Sciatic nerve (tissue), 2 donors: Measurements from ENCODE around the gene RLN1. TPM values are rescaled to one million over a fixed set of nuclear protein-coding genes. Genes with fewer than 3 reads are reported as not detected.
"Not testable (repeated sequence)": the region's sequence is repeated elsewhere in the genome, so short reads cannot be mapped to it uniquely, and the experiment has no call there.

Experiments
- ATAC-seq: fragments of 200-7000 bp; cut with Tn5 transposase; one replicate; pipeline ENCODE4 v1.9.1; 2020; ENCODE audit warnings: mild to moderate bottlenecking, moderate library complexity
- DNase-seq: peaks from one replicate; pipeline ENCODE4 v3.0.0-alpha.2; 2020; ENCODE audit warnings: low spot score
- intact Hi-C: fragments of 100-400 bp; cut with DNase I; formaldehyde crosslinking; loops from one replicate; pipeline ENCODE4 v1.14.2; 2022
- total RNA-seq: library from RNA; stranded (reverse); fragmentation: NEBNext Ultra II Directional; extraction: Animal tissue kit (Norgen Biotek cat#: 25700); gene quantifications from one replicate; pipeline ENCODE4 v1.2.1, GENCODE V29; 2021
- donor health status: DM: no; HTN: no; CAD: no.
- donor health status: DM: no; HTN: no; CAD: no.

RLN1 gene, protein sequence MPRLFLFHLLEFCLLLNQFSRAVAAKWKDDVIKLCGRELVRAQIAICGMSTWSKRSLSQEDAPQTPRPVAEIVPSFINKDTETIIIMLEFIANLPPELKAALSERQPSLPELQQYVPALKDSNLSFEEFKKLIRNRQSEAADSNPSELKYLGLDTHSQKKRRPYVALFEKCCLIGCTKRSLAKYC
- total RNA-seq: not detected

DNA sequence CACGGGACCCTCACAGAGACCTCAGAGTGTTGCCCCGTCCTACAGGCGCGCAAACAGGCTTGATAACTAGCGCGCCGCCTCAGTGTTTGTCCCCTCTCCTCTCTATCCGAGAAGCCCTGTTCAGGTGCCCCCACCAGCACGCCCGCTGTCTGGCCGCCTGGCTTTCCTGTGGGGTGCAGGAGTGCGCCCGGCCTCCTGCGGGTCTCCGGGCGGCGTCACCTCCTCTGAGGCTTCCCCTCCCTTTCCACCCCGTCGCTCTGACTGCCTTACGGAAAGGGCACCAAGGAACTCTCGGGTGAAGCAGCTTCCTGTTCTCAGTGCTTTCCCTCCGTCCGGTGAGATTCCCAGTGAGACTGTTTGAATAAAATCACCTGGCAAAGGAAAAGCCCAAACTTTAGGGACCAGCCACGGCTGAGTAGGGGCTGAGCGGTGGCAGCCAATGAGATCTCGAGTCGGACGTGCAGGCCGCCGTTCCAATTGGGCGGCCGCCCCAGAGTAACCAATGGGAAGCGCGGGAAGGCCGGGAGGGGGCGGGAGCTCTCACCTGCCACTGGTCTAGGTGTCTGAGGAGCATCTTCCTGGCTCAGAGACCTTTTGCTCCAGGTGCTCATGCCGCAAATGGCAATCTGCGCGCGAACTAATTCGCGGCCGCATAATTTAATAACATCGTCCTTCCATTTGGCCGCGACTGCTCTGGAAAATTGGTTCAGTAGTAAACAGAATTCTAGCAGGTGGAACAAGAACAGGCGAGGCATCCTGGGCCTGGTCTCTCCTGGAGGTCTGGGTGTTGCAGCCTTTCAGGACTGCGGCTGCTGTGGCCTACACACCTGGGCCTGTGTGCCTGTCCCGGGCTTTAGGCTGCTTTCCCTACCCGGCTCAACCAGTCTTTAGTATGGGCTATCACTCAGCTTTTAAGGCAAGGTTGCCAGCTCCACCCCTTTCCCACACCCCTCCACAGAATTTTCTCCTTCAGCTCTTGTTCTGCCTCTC lies at the start of gene RLN1:
RLN1 (minus strand) TSS at position 885 of the 990 bp plus-strand sequence; CDS start at position 755, 130 bp downstream.
- ATAC-seq: peak; percentile 100
- intact Hi-C loops, DNase-seq: not testable (repeated sequence)

DNA sequence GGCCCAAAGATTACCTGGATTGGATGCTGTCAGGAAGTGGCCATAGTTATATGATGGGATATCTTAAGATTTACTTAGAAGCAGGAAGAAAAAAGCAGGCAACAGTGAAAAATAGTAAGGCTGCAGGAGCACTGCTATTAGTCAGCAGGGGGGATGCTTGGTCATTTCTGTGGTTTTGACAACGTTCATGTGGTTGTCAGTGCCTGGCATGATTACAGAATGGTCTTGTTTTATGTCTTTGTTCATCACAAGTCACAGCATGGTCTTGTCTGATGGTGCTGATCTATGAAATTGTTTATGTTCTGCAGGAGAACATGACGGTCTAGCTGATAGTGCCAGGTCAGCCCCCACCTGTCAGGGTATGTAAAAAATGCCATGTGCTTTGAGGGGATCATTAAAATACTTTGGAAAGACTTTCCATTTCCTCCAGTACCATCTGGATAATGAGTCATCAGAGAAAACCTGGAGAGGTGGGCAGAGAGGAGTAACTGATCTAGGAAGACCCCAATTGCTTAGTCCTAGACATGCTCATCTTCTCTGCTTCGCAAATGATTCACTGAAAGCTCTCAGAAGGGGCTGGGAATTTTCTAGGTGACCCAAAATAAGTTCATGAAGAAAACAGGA lies 49.5 kb upstream of the RLN1 start:
- intact Hi-C loops: no loop called here
- DNase-seq (no peak), ATAC-seq (no peak)

DNA sequence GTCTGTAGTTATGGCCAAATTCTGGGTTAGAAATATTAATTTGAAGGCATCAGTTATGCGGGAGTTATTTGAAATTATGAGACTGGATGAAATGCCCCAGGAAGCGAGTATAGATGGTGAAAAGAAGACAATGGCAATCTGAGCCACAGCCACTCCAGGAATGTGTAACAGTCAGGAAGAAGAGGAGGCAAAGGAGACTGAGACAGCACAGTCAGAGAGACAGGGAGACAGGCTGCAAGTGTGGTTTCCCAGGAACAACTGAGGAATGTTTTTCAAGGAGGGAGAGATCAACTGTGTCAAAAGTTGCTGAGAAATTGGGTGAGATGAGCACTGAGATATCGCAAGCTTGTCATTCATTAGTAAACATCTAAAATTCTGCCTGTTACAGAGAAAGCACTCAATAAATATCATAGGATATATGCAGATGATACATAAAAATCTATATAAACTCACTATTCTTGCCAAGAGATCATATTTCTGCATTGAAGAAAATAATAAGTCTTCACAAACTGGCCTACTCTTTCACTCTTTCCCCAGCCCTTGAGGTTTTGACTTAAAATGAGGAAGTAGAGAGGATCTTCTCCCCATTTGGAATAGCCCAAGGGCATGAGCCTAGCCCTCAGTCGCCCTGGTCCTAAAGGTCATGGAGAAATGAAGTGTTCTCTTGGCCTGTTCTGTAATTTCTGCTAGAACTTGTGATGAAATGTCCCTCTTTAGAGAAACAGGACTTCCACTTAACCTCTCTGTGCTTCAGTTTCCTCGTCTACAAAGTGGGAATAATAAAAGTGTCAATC lies 48.5 kb upstream of the RLN1 start:
- intact Hi-C loops: no loop called here
- DNase-seq: no peak

DNA sequence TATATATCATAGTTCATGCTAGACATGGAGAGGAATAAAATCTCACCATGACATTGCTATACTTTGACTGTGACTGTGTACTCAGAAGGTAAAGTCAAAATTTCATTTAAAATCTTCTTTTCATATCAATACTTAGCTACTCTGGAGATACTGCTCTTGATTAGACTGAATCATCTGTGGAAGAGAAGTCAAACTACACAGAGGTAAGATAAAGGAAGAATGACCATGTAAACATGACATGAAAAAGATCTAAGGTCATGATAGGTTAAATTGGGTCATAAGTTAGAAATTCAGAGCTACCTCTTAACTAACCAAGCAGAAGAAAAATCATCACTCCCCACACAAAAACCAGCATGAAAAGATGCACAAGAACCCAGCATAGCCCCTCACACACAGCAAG lies 44.8 kb upstream of the RLN1 start:
- intact Hi-C loops: no loop called here
- ATAC-seq: no peak
- no peak for DNase-seq

More for the DNA sequence above, 48.5 kb upstream of the RLN1 start:
- no peak for ATAC-seq

DNA sequence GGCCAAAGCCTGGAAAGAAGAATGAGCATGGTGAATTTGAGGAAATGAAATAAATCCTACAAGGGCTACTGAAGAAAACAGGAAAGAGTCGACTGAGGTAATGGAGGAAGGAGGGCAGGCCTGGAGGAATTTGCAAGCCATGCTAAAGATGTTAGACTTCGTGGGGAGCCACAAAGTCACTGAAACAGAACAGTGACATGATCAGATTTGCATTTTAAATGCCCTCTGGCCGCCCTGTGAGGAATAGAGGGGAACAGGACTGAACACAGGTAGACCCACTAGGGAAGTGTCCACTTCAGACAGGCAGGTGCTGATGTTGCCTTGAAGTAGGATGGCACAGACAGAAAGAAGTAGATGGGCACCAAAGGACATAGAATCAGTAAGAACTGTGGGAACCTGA lies 42.8 kb upstream of the RLN1 start:
- DNase-seq (no peak), ATAC-seq (no peak)
- intact Hi-C loops: no loop called here

DNA sequence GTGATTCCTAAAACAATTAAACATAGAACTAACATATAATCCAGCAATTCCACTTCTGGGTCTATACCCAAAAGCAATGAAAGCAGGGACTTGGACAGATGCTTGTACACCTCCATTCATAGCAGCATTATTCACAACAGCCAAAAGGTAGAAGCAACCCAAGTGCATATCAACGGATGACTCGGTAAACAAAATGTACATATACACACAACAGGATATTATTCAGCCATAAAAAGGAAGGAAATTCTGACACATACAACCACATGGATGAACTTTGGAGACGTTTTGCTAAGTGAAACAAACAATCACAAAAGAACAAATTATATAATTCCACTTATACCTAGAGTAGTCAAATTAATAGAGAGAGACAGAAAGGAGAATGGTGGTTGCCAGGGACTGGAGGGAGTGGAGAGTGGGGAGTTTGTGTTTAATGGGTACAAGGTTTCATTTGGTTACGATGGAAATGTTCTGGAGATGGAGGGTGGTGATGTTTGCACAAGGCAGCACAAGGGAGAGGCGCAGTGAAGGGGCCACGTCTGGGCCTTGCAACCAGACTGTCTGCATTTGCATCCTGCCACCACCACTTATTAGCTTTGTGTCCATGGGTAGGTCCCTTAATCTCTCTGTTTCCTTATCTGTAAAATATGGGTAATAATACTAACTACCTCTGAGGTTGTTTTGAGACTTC lies 36.3 kb upstream of the RLN1 start:
- no peak for DNase-seq
- intact Hi-C loops: no loop called here
- no peak for ATAC-seq

DNA sequence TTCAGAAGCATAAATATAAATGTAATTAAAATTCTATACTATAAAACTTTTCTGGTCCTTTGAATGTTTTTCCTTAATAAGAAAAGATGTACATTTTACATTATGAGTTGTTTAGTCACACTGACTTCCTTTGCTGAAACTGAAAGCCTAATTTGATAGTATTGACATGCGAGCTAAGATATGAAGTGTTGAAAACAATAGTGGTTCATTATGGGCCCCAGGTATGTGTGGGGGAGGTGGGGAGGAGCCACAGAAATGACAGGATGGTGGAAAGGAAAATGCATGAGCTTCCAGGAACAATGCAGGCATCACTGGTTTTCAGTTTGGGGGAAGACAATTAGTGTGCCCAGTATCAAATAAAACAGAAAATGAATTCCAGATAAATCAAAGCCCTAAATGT lies 35.4 kb upstream of the RLN1 start:
- intact Hi-C loops: no loop called here
- ATAC-seq (no peak), DNase-seq (no peak)

DNA sequence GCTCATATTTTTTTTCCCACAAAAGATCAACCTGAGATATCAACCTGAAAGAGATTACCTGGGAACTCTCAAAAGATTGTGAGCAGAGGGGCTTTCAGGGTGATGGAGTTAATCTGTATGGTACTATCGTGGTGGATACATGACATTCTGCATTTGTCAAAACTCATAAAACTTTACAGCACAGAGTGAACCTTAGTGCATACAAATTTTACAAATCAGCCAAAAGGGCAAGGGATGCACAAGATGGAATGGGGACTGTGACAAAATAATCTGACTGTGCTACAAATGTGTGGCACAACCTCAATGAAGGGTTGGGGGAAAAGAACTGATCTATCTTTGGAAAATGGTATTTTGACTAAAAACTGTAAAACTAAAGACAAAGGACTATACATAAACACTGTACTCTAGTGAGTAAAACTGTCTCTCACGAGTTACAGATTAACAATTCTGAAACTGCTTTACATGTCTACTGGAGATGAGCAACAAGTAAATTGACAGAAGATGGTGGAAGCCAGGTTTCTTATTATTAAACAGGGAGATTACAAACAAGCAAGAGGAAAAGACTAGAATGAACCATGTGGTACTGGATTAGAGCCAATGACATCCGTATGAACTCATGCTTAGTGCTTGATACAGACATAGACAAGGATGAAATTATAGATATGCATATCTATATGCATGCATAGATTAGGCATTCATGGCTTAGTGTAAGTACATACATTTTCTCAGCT lies 24.8 kb upstream of the RLN1 start:
- no peak for ATAC-seq
- no peak for DNase-seq
- intact Hi-C loops: no loop called here

DNA sequence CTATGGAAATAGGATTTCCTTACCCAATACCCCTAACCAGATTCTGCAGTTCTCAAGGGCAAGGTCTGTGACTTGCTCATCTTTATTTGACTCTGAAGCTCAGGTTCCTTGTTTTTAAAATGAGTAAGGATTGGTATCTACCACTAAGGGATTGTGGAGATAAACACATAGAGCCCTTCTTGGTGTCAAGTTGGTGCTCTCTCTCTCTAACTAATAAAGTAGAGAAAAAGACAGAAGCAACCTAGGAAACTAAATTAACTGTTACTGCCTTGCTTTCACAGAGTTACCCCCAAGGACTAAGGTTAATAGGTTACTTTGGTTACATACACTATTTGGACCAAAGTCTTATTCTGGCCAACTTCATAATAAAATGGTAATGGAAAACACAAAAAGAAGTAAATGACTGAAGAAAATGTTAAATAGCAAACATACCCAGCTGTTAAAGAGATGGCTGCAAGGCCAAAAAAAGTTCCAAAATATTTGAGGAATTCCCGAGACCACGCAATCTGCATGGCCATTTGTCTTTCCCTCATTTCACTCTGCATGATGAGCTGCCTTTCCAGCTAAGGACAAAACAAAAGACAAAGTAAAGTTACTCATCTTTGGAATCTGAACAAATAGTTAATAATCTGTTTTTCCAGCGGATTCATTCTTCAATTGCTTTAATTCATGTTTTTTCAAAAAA lies 21.8 kb upstream of the RLN1 start:
- DNase-seq (no peak), ATAC-seq (no peak)
- intact Hi-C loops: no loop called here

DNA sequence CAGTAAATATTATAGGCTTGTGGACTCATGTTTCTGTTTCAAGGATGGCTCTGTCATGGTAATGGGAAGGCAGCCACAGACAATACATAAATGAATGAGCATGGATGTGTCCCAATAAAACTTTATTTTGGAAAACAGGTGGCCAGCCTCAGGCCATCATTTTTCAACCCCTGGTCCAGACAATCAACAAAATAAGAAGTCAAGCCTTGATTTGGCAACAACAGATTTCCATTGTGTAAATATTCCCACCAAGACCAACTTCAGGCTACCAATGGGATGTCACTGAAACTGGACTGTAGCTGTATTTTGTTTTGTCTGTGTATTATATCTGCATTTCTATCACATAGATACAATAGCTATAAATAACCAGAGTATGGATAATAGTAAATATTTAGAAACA lies 20.7 kb upstream of the RLN1 start:
- intact Hi-C loops: no loop called here

DNA sequence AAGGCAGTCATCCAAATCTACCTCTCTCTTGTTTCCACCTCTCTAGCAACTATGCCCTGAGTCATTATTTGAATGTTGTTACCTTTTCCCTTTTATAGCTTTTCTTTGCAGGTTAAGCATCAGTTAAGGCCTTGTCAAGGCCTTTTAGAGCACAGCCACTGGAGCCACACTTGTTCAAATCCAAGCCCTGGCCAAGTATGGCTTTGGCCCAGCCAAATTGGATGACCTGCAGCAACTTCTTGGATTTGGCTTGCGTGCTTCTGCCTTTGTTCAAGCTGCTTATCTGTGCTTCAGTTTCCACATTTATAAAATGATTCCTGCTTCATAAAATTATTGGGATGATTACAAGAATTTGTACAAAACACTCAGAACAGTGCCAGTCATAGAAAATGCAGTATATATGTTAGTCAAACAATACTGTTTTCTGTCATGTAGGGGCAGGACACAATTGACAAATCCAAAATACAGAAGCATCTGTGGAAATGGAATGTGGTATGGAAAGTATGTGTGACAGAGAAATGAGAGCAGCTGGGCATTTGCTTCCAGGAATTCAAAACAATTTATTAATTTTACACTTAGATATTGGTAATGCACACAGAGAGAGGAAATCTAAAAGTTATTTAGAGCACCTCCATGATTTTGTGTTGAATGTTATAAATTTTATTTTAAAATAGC lies 17.9 kb upstream of the RLN1 start:
- intact Hi-C loops: no loop called here
- no peak for ATAC-seq

More for the DNA sequence above, 20.7 kb upstream of the RLN1 start:
- ATAC-seq (no peak), DNase-seq (no peak)

DNA sequence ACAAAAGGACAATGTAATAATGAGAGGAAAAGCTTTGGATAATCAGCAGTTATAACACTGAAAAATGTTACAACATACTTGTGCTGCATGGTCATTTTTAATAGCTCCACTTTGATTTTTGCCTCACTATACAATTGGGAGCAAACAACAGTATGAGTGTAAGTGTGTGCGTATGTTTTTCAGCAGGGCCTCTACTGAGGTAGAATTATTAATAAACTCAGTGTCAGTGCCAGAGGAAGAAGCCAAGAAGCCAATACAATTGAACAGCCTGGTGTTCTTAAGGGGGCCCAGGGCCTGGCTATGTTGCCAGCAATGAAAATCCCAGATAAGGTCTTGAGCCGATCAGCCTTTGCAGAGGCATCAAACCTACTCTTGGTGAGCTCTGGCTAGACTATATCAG lies 16.1 kb upstream of the RLN1 start:
- no peak for ATAC-seq
- no peak for DNase-seq
- intact Hi-C loops: no loop called here

More for the DNA sequence above, 17.9 kb upstream of the RLN1 start:
- no peak for DNase-seq

DNA sequence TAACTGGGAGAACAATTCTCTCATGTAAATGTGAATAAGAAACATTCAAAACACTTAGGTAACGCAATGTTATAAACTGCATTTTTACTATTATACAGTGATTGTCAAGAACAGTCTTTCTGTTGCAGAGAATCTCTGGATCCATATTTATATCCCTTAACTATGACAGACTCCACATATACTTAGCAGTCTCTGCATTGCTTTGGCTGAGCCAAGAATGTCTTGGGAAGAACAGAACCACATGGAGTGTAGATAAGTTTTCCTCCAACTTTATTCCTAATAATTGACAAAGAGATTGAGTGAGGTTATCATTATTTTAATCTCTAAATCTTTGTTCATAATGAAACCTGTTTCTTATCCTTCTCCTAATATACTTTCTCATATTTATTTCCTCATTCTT lies 15.6 kb upstream of the RLN1 start:
- intact Hi-C loops: no loop called here
- DNase-seq (no peak), ATAC-seq (no peak)

DNA sequence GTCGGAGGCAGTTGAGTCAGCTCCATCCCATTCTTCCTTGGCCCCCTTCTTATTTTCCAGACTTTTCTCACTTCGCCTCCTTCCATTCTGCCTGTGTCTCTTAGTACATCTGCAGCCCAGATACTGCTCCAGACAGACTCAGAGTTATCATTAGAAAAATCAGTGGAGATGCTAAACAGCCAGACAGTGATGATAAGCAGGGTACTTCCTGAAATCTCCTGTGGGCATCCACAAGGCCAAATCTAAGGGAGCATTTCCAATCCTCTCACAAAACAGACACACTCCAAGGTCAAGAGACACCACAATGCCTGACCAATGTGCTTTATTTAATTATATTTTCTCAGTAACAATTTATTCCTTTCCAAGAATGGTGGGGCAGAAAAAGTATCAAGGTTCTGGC lies 14.5 kb upstream of the RLN1 start:
- no peak for DNase-seq
- intact Hi-C loops: no loop called here
- ATAC-seq: no peak

DNA sequence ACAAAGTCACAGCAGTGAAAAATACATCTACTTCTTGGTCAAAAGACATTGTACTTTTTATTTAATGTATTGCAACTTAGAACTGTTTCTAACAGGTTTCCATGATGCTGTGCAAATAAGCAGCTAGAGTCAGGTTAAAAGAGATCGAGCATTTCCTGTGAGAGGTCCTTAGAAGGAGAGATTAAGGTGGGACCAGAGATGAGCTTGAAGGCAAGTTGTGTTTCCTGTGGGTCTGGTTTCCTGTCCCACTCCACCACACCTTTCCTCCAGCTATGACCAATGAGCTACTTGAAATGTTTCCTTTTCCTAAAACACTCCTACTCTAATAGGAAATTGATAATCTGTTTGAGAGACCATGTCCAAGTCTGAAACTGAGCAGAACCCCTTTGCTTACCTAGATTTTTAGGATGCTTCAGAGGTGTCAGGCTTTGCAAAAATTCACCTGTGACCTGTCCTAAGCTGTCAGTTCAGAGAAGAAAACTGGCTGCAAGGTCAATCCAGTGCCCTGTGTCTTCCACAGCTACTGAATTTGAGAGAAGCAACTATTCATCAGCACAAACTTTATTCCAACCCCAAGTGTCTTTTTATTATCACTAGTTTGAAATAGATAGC lies 13.1 kb upstream of the RLN1 start:
- ATAC-seq (no peak), DNase-seq (no peak)
- intact Hi-C loops: no loop called here

DNA sequence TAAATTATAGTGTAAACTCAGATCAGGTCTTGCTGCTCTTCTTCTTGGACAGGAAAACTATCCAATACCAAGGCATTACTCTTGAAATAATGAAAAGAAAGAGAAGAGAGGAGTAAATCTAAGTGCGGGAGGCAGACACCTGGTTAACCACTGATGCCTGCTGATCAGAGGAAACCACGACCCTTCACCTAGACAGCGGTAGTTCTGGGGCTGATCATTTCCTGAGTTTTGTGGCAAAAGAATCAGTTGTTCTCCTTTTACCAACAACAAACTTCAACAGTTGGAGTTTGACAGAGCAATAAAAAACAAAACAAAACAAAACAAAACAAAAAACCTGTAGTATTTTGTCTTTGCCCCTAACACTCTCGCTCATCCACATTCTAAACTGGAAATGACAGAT lies 3.0 kb downstream of the RLN1 start:
- intact Hi-C loops: no loop called here
- DNase-seq (no peak), ATAC-seq (no peak)
